ENCODE measurements around the gene GLYR1.
"Not testable (repeated sequence)": the region's sequence is repeated elsewhere in the genome, so short reads cannot be mapped to it uniquely, and the experiment has no call there.

The GLYR1 gene

DNA sequence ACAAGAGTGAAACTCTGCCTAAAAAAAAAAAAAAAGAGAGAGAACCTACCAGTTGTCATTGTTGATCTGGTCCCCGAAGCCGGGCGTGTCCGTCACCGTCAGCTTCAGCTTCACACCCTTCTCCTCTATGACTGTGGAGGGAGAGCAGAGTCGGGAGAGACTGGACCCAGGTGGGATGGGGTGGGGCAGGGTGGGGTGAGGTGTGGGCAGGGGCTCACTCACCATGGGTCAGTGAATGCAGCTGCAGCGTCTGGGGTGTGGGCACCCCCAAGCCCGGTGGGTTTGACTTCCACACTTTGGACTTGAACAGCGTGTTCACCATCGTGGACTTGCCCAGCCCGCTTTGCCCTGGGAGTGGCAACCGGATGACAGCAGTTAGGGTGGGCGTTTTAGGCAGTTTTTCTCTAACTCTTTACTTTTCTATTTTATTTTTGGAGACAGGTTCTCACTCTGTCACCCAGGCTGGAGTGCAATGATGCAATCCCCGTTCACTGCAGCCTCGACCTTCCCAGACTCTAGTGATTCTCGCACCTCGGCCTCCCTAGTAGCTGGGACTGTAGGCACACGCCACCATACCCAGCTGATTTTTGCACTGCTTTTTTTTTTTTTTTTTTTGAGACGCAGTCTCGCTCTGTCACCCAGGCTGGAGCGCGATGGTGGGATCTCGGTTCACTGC lies 61.2 kb downstream of the GLYR1 start:
- no peak for DNase-seq

- not testable (repeated sequence) for DNase-seq
These were observed 62.6 kb downstream of the GLYR1 start for GRCh38 chr16:4784444-4784987.

GRCh38 chr16:4783951-4784336 lies 63.1 kb downstream of the GLYR1 start:
- DNase-seq: no peak

- DNase-seq: no peak
These were observed 63.7 kb downstream of the GLYR1 start for GRCh38 chr16:4783251-4783950.

GRCh38 chr16:4780235-4780634 lies 66.9 kb downstream of the GLYR1 start:
- no peak for DNase-seq

GRCh38 chr16:4778050-4778392 lies 69.1 kb downstream of the GLYR1 start:
- DNase-seq: no peak

GRCh38 chr16:4777339-4778049 lies 69.6 kb downstream of the GLYR1 start:
- no peak for DNase-seq

- no peak for DNase-seq
These were observed 70.9 kb downstream of the GLYR1 start for GRCh38 chr16:4776141-4776705.

DNA sequence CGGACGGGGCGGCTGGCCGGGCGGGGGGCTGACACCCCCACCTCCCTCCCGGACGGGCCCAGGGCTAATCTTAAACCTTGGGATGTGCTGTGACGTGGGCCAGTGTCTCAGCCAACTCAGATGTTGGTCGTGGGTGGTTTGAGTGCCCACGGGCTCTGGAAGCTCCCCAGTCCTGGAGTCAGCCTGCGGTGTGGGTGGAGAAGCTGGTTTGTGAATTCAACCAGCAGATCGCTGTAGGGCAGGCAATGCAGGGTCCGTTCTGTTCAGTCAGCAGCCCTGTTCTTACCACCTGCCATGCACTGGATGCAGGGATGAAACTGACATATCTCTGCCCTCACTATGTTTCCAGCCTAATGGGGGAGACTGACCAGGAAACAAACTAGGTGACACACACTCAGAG lies 72.1 kb downstream of the GLYR1 start:
- DNase-seq: no peak

- no peak for DNase-seq
These were observed 74.7 kb downstream of the GLYR1 start for GRCh38 chr16:4772351-4772750.

DNA sequence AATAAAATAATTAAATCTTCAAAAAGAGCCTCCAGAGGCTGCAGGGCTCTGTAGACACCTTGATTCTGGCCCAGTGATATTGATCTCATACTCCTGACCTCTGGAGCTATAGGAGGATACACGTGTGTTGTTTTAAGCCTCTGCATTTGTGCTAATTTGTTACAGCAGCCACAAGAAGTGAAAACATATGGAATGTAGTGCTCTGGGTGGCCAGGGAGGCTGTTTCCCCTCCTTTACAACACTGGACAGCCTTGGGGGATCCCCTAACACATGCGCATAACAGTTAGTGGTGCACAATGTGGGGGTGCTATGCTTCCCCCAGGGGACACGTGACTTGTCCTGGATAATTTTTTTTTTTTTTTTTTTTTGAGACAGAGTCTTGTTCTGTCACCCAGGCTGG lies 75.4 kb downstream of the GLYR1 start:
- DNase-seq: no peak

DNA sequence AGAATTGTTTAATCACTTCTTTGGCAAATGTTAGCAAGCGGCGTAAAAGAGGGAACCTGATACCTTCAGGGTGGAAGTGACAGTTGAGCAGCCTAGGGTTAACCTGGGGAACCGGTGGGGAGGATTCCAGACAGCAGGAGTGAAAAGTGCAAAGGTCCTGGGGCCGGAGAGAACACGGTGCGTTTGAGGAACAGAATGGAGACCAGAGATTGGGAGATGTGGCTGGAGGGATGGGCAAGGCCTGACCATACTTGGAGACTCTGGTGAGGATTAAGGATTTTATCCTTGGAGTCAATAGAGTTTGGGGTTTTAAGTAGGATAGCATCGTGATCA lies 77.8 kb downstream of the GLYR1 start:
- no peak for DNase-seq

- DNase-seq: peak; percentile 92
These were observed 78.4 kb downstream of the GLYR1 start for GRCh38 chr16:4768549-4769305.

DNA sequence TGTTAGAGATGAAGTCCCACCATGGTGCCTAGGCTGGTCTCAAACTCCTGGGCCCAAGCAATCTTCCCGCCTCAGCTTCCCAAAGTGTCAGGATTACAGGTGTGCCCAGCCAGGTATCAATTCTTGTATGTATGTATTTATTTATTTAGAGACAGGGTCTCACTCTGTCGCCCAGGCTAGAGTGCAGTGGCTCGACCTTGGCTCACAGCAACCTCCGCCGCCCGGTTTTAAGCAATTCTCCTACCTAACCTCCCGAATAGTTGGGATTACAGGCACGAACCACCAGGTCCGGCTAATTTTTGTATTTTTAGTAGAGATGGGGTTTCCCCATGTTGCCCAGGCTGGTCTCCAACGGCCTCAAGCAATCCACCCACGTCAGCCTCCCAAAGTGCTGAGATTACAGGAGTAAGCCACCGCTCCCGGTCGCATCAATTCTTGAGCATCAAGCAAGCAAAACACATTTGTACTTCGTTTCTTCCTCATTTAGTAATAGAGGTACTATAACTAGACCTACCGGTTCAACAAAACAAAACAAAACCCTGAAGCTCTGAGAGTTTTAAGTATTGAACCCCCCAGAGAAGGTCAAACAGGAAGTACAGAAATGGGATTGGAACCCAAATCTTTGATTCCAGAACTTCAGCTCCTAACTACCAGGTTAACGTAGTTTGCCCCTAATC lies 79.1 kb downstream of the GLYR1 start:
- no peak for DNase-seq

DNA sequence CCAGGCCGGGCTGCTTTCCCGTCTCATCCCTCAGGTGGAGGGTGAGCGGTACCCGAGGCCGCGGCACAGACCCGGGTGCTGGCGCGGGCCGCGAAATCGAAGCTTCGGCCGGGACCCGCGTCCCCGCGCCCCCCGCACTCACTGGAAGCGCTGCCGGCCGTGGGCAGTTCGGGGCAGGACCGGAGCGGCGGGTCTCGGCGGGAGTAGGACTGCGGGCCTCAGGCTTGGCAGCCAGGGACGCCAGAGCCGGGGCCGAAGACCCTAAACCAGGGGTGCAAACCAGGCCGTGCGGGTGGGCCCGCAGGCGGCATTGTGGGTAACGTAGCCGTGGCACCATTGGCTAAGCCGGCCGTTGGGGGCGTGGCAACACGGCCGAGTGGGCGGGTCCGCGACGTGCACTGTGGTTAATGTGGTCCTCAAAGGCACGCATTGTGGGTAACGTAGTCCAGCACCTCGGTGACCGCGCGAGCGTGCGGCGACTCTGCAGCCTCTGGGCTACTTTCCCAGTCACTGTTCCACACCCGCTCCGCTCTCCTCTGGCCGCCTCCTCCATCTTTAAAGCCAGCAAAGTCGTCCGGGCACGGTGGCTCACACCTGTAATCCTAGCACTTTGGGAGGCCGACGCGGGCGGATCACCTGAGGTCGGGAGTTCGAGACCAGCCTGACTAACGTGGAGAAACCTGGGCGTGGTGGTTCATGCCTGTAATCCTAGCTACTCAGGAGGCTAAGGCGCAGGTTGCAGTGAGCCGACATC lies 80.0 kb downstream of the GLYR1 start, which contains the start of gene ZNF500:
Gene ZNF500, minus strand, starts transcription at position 288 of the 754 bp plus-strand sequence. CDS start 1,184 bp downstream, outside the sequence.
- peak; percentile 96 for DNase-seq

DNA sequence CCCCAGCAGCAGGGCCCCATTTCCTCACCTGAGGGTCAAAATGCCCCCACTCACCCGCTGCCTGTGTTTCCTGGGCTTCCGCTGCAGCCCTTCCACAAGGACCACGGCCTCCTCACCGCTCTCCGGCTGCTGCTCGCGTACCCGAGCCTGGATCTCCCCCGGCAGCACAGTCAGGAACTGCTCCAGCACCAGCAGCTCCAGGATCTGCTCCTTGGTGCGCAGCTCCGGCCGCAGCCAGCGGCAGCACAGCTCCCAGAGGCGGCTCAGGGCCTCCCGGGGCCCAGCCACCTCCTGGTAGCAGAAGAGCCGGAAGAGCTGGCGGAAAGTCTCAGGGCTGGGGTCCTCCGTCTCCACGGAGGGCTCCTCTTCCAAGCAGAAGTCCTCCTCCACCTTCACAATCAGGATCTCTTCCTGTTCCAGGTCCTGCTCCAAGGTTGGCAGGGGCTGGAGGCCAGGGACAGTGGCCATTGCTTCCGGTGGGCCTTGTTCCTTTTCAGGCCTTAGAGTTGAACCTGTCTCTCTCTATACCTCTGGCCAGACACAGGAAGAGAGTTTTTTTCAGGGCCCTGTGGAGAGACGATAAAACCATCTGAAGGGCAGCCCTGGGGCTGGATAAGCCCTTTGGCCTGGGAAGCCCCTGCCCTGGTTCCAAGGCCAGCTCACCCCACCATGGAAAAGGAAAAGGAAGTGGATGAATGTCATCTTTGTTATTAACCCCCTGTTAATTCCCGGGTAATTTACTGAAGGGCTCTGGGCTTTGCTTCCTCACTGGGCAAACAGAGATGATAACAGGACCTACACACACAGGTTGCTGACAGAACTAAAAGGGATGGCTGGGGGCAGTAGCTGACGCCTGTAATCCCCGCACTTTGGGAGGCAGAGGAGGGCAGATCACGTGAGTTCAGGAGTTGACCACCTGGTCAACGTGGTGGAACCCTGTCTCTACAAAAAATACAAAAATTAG lies 81.3 kb downstream of the GLYR1 start:
- DNase-seq: no peak

DNA sequence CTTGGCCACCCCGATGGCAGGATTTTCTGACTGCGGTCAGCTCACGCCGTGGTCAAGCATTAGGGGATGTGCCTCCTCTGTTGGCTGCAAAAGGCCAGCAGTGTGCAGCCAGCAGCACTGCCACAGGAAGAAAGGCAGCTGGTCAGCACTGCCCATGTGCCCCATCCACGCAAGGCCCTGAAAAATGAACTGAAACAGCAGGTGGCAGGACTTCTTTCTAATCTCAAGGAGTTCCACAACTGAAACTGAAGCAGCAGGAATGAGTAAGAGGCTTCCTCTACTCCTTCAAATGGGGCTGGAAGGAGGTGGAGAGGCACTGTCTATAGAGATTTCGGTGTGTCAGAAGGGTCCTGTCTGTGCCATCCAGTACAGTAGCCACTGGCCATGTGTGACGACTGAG lies 83.3 kb downstream of the GLYR1 start:
- no peak for DNase-seq

GRCh38 chr16:4762205-4762604 lies 84.9 kb downstream of the GLYR1 start:
- DNase-seq: no peak

- DNase-seq: no peak
These were observed 86.7 kb downstream of the GLYR1 start for GRCh38 chr16:4760221-4760910.

DNA sequence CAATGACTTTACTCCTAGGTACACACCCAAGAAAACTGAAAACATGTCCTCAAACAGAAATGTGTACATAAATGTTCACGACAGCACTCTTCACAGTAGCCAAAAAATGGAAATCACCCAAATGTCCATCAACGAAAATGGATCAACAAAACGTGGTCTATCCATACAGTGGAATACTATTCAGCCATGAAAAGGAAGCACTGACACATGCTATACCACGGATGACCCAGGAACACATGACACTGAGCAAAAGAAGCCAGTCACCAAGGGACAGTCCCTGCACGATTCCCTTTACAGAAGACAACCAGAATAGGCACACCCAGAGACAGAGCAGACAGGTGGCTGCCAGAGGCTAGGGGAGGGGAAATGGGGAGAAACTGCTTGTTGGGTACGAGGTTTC lies 91.4 kb downstream of the GLYR1 start:
- DNase-seq: no peak
